HG03571 (cell line): Measurements from ENCODE around the gene LRP1B.

Experiments
- ATAC-seq: cut with Tn5 transposase; IDR thresholded peaks from one replicate; pipeline ENCODE4 v1.9.1; 2021; ENCODE audit not compliant: unreplicated experiment

Gene LRP1B

DNA sequence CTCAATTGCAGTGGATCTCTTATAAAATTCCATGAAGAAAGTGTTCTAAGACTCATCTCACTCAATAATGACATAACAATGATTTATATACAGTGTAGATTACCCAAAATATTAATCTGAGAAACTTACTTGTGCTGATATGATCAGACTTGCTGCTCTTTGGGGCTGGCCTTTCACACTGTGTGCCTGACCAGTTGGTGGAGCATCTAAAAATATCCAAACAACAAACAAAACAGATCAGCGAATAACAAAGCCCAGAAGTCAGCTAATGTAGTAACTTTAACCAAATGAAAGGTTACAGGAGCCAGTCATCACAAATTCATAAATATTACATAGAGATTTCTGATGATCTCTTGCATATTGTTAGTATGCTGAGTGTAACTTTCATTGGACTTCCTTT is 1883.9 kb downstream of the LRP1B start:
- no peak for ATAC-seq

DNA sequence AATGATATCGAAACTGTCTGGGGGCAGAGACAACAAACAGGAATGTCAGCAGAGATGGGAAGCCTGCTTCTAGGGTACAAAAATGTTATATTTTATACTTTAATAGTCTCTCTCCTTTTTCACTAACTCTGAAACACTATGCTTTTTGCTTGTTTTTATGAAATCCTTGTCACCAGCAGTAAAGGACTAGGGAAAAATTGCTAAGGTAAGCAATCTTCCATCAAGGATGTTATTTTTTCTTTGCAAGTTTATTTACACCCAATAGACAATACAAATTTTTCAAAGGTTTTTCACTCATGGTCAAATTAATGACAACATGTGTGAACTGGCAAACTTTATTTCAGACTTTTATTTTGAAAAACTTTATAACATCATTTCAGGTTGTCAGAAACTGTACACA is 1884.8 kb downstream of the LRP1B start:
- ATAC-seq: no peak

GRCh38 chr2:140242889-140243288 is 1887.9 kb downstream of the LRP1B start:
- ATAC-seq: no peak

GRCh38 chr2:140234116-140234515 is 1896.7 kb downstream of the LRP1B start:
- no peak for ATAC-seq

DNA sequence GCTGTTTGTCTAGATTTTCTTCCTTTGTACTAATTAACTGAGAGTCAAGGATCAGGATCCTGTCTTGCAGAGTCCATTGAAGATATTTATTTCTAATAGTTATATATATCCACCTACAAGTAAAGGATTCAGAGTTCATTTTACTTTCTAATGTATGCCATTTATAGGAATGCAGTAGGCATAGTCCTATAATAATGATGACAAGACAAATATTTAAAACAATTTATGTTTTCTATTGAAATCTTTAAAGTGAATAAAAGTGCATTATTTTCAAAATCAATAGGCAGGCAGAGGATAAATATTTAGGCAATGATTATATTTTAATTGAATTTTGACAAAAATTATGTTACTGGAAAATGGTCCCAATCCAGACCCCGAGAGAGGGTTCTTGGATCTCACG is 1919.9 kb downstream of the LRP1B start:
- ATAC-seq: no peak

DNA sequence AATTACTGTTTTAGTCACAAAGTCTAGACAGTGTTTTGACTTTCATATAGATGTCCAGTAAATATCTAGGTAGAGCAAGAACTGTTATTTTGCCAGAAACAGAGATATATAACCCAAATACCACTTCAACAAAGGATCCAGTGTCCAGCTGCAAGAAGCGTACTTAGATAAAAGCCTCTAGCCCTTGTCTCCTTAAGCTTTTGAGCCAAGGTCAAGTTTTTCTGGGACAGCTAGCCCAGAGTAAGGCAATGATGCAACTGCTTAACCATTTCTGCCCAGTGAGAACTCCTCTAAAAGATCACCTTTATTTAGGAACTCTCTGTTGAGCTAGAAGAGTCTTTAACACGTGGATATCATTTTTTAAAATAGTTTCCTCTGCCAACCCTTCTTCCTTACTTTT is 1925.7 kb downstream of the LRP1B start:
- no peak for ATAC-seq

DNA sequence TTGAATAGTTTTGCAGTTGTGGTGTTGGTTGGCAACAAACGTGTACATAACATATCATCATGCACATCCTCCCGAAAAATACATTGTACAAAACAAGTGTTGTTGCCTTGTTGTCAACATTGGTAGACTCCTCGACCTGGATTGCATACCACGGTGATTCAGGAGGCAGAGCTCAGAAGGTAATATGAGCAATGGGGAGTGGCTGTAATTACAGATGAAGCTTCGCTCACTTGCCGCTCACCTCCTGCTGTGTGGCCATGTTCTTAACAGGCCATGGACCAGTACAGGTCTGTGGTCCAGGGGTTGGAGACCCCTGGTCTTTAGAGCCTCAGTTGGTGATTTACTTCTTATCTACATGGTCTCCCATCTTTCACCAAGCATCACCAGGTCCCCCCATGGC is 1927.5 kb downstream of the LRP1B start:
- ATAC-seq: no peak

DNA sequence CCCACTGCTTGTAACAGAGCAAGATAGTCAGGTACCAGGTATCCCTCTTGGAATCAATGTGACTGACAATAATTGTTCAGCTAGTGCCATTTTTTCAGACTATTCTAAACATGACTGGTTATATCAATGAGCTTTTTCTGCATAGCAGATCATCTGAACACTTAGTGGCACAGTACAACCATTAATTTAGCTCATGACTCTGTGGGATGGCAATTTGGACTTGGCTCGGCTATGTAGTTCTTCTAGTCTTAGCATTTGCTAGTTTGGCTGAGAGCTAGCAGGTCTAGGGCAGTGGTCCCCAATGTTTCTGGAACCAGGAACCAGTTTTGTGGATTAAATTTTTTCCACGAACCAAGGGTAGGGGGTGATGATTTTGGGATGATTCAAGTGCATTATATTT is 1929.2 kb downstream of the LRP1B start:
- ATAC-seq: no peak

DNA sequence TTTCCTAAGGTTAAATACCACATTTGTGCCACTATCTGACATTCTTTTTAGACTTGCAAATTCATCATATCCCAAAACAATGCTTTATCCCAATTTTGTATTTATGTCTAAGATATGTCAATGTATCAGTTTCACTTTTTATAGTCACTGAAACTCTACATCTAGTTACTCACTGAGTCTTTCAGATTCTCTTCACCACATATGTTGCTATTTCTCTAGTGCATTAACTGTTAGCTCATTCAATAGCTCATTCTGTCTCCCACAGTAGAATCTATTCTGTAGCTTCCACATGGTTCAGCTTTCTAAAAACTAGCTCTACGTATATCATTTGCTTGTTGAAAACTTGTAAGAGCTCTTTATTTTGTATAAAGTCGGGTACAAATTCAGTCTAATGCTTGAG is 1930.1 kb downstream of the LRP1B start:
- ATAC-seq: no peak

DNA sequence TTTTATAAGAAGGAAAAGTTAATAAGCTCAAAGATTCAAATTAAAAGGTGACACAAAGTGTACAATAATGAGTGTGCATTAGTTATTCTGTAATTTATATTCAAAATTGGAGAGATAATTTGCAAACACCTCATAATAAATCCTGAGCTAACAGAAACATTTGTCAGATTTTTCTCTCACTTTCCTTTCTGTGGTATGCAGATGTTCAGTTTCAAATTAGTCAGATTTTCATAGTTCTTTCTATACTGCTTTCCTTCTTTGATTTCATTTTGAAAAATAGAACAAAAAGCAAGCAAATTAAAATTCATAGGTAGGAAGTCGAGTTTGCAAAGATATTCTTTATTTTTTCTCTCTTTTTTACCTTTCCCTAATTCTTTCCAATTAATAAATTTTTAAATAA is 1930.5 kb downstream of the LRP1B start:
- ATAC-seq: no peak

- ATAC-seq: no peak
Measured at GRCh38 chr2:140199312-140199711, 1931.5 kb downstream of the LRP1B start.

GRCh38 chr2:140187086-140187485 is 1943.7 kb downstream of the LRP1B start:
- no peak for ATAC-seq

GRCh38 chr2:140186313-140186712 is 1944.5 kb downstream of the LRP1B start:
- ATAC-seq: no peak

DNA sequence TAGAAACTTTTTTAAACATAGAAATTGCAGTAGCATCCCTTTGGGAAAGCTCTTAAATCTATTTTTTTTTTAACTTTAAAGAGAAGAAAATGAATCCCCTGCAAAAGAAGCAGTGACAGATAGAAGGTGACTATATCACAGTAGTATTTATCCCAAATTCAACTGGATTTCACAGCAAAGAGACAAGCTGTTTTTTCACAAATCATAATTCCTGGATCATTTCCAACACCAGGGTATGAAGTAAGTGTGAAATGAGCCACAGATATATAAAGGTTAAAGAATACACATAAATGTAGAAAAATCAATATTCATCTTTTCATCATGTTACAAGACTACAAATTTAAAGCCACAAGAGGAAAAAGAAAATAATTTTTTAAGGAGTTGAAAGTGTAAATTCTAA is 1945.7 kb downstream of the LRP1B start:
- no peak for ATAC-seq

- ATAC-seq: no peak
Measured at GRCh38 chr2:140183056-140183765, 1947.6 kb downstream of the LRP1B start.
